Tibial nerve (tissue), 4 donors: Measurements from ENCODE around the gene ZNF783. TPM values are rescaled to one million over a fixed set of nuclear protein-coding genes. Genes with fewer than 3 reads are reported as not detected.
"Not testable (repeated sequence)": the region's sequence is repeated elsewhere in the genome, so short reads cannot be mapped to it uniquely, and the experiment has no call there.

ENCODE experiments used
- DNase-seq, 2 donors: peaks; one replicate each; pipeline ENCODE4 v3.0.0-alpha.2; 2019; ENCODE audit warnings: low spot score in 2 of 2
- H3K27ac ChIP-seq, 4 donors: fragments of 200-600 bp; sonication (generic) in 3 of 4; one replicate each; pipeline ENCODE4 v1.5.1; 2017 to 2019; ENCODE audit warnings: mild to moderate bottlenecking in 1 of 4
- H3K27me3 ChIP-seq, 2 donors: fragments of 200-600 bp; sonication (generic) in 1 of 2; one replicate each; pipeline versions ENCODE4 v1.5.1 to v1.6.0; 2017 to 2019
- H3K36me3 ChIP-seq, 3 donors: fragments of 200-600 bp; sonication (generic); one replicate each; pipeline ENCODE4 v1.5.1; 2018 to 2019
- H3K4me1 ChIP-seq, 4 donors: fragments of 200-600 bp; sonication (generic) in 3 of 4; one replicate each; pipeline ENCODE4 v1.5.1; 2017 to 2019
- H3K4me3 ChIP-seq, 4 donors: fragments of 200-600 bp; sonication (generic) in 3 of 4; one replicate each; pipeline ENCODE4 v1.5.1; 2017 to 2019; ENCODE audit warnings: mild to moderate bottlenecking in 1 of 4, moderate library complexity in 1 of 4
- H3K9me3 ChIP-seq, 4 donors: fragments of 200-600 bp; sonication (generic) in 3 of 4; one replicate each; pipeline ENCODE4 v1.5.1; 2017 to 2019
- CTCF ChIP-seq, 5 experiments: fragments of 200-600 bp in 3 of 5; fragments of 450-650 bp in 2 of 5; sonication (generic) in 3 of 5; IDR thresholded peaks; one replicate each; pipeline ENCODE4 v1.5.1; 2016 to 2019; ENCODE audit warnings: antibody characterized with exemption in 5 of 5, mild to moderate bottlenecking in 3 of 5, moderate library complexity in 2 of 5
- EP300 ChIP-seq, 2 donors: sonication (generic); formaldehyde crosslinking; IDR thresholded peaks; one replicate each; pipeline ENCODE4 v1.6.1; 2017; ENCODE audit warnings: antibody characterized with exemption in 2 of 2, mild to moderate bottlenecking in 1 of 2
- POLR2A ChIP-seq, 2 donors: fragments of 450-650 bp; IDR thresholded peaks; one replicate each; pipeline ENCODE4 v1.6.1; 2017; ENCODE audit warnings: antibody characterized with exemption in 2 of 2, mild to moderate bottlenecking in 2 of 2, moderate library complexity in 2 of 2
- WGBS, 2 donors: methylation state at CpG; one replicate each; pipeline ENCODE4 v1.1.5; 2018; 5-methylcytosine and 5-hydroxymethylcytosine counted together
- small RNA-seq: library from RNA; depleted of rRNA; stranded (forward); fragments of <200 nt; gene quantifications from one replicate; pipeline ENCODE3, GENCODE V24; 2016
- total RNA-seq, 4 donors: library from RNA; depleted of rRNA; stranded (reverse); fragments of >200 nt; gene quantifications; one replicate each; pipeline ENCODE4 v1.1.0, GENCODE V29; 2016

ZNF783 gene
- total RNA-seq, 4 donors from 2014 or later = 22.1 to 58.2 (median 31.2) TPM

GRCh38 chr7:149330914-149331567 is 69.0 kb downstream of the ZNF783 start:
- Histone ChIP-seq H3K36me3 (no peaks in the 10 kb centered on the region), H3K4me3 (no peak overlapping the region), H3K9me3 (peaks cover 0 to 8% (median 0%) of the 10 kb centered on the region in 4 donors), H3K27ac (no peak overlapping the region), H3K27me3 (no peaks in the 10 kb centered on the region), H3K4me1 (no peaks in the 10 kb centered on the region)
- DNase-seq = no peak
- 83 to 89% methylated on average over 2 of the region's 2 CpGs for WGBS, 2 donors
- TF ChIP-seq EP300 (IDR thresholded peaks at IDR 0.05) (no peak), CTCF (IDR thresholded peaks at IDR 0.05) (no peak)

DNA sequence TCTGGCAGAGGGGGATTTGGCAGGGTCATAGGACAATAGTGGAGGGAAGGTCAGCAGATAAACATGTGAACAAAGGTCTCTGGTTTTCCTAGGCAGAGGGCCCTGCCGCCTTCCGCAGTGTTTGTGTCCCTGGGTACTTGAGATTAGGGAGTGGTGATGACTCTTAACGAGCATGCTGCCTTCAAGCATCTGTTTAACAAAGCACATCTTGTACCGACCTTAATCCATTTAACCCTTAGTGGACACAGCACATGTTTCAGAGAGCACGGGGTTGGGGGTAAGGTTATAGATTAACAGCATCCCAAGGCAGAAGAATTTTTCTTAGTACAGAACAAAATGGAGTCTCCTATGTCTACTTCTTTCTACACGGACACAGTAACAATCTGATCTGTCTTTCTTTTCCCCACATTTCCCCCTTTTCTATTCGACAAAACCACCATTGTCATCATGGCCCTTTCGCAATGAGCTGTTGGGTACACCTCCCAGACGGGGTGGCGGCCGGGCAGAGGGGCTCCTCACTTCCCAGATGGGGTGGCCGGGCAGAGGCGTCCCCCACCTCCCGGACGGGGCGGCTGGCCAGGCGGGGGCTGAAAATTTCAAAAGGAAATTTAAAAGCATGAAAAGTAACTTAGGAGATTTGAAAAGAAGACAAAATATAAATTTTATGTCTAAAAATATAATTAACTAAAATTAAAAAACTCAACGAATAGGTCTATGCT is 70.8 kb downstream of the ZNF783 start:
- H3K36me3 ChIP-seq, H3K4me1 ChIP-seq, H3K27ac ChIP-seq, H3K4me3 ChIP-seq, H3K27me3 ChIP-seq, DNase-seq: not testable (repeated sequence)
- 71 to 79% methylated on average over 15 to 18 of the region's 18 CpGs for WGBS, 2 donors
- H3K9me3 ChIP-seq = peaks cover 0 to 12% (median 2%) of the 10 kb centered on the region in 4 donors

GRCh38 chr7:149333321-149333717 is 71.3 kb downstream of the ZNF783 start:
- DNase-seq = no peak
- Histone ChIP-seq H3K4me3 (no peak overlapping the region), H3K27ac (no peak overlapping the region), H3K9me3 (peaks cover 0 to 17% (median 2%) of the 10 kb centered on the region in 4 donors), H3K4me1 (no peaks in the 10 kb centered on the region), H3K27me3 (no peaks in the 10 kb centered on the region), H3K36me3 (no peaks in the 10 kb centered on the region)
- no peak for TF ChIP-seq POLR2A (IDR thresholded peaks at IDR 0.05)
- TF ChIP-seq CTCF (IDR thresholded peaks at IDR 0.05) = no peak
- TF ChIP-seq EP300 (IDR thresholded peaks at IDR 0.05) = no peak

DNA sequence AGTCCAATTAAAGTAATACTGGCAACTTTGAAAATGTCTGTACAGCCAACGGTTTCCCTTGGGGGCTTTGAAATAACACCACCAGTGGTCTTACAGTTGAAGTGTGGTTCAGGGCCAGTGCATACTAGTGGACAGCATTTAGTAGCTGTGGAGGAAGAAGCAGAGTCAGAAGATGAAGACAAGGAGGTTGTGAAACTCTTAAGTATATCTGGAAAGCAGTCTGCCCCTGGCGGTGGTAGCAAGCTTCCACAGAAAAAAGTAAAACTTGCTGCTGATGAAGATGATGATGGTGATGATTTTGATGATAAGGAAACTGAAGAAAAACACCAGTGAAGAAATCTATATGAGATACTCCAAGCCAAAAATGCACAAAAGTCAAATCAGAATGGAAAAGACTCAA is 72.2 kb downstream of the ZNF783 start:
- DNase-seq = no peak
- Histone ChIP-seq H3K27me3 (no peaks in the 10 kb centered on the region), H3K9me3 (peaks cover 0 to 17% (median 2%) of the 10 kb centered on the region in 4 donors), H3K4me1 (no peaks in the 10 kb centered on the region), H3K4me3 (no peak overlapping the region), H3K27ac (no peak overlapping the region), H3K36me3 (no peaks in the 10 kb centered on the region)
- WGBS, 2 donors = 87% methylated on average over 2 of the region's 2 CpGs
- TF ChIP-seq CTCF (IDR thresholded peaks at IDR 0.05) (no peak), POLR2A (IDR thresholded peaks at IDR 0.05) (no peak), EP300 (IDR thresholded peaks at IDR 0.05) (no peak)

Small RNA genes within 50 kb of the gene (small RNA-seq; reads per million reads assigned to genes)
- 0.47 reads per million for gene AC004941.2

Other genes starting within 250 kb of the ZNF783 start
- 100 to 1,000 TPM in 1 of 4 donors, 10 to 100 TPM in 3; 40.4 to 124 (median 45.2) TPM for gene PDIA4, start 233.7 kb upstream of the ZNF783 start, total RNA-seq
- 1 to 10 TPM; 6.9 to 9.0 (median 8.5) TPM for gene ZNF786, start 171.5 kb upstream of the ZNF783 start, total RNA-seq
- 10 to 100 TPM in 1 of 4 donors, 1 to 10 TPM in 3; 1.9 to 10.9 (median 4.6) TPM for gene ZNF425, start 135.9 kb upstream of the ZNF783 start, total RNA-seq
- 10 to 100 TPM; 20.1 to 29.1 (median 26.2) TPM for gene ZNF398, start 114.7 kb upstream of the ZNF783 start, total RNA-seq
- gene ZNF282, start 66.7 kb upstream of the ZNF783 start, total RNA-seq = 10 to 100 TPM; 19.7 to 31.5 (median 25.1) TPM
- gene ZNF212, start 22.5 kb upstream of the ZNF783 start, total RNA-seq = 10 to 100 TPM in 2 of 4 donors, 1 to 10 TPM in 2; 8.4 to 12.6 (median 10.5) TPM
- 10 to 100 TPM in 2 of 4 donors, 1 to 10 TPM in 2; 7.3 to 12.2 (median 9.6) TPM for gene ZNF777, start 198.9 kb downstream of the ZNF783 start, total RNA-seq
- gene ZNF746, start 235.6 kb downstream of the ZNF783 start, total RNA-seq = 10 to 100 TPM; 28.4 to 43.2 (median 32.9) TPM